IMR-90 (cell line): Measurements from ENCODE around the gene ANKRD65.
"Not testable (repeated sequence)": the region's sequence is repeated elsewhere in the genome, so short reads cannot be mapped to it uniquely, and the experiment has no call there.

Experiments used
- BHLHE40 ChIP-seq: fragments of 150-350 bp; IDR thresholded peaks from 2 replicates; pipeline ENCODE4 v1.6.1; 2016; ENCODE audit warnings: mild to moderate bottlenecking, low read depth, low read length
- CTCF ChIP-seq: conservative IDR thresholded peaks from 2 replicates; pipeline ENCODE4 v1.5.1; 2012; ENCODE audit warnings: mild to moderate bottlenecking, low read depth, low read length, improper control_type of control experiment
- ELK1 ChIP-seq: fragments of 150-350 bp; IDR thresholded peaks from 2 replicates; pipeline ENCODE4 v1.6.1; 2016; ENCODE audit warnings: low read depth, mild to moderate bottlenecking, low read length, moderate library complexity, borderline replicate concordance
- FOS ChIP-seq: fragments of 150-350 bp; IDR thresholded peaks from 2 replicates; pipeline ENCODE4 v1.6.1; 2016; ENCODE audit warnings: low read depth, low read length
- MAZ ChIP-seq: IDR thresholded peaks from 2 replicates; pipeline ENCODE4 v1.6.1; 2012; ENCODE audit warnings: low read depth, mild to moderate bottlenecking, low read length, improper control_type of control experiment, moderate library complexity, borderline replicate concordance
- MXI1 ChIP-seq: IDR thresholded peaks from 2 replicates; pipeline ENCODE4 v1.6.1; 2012; ENCODE audit warnings: low read depth, mild to moderate bottlenecking, low read length, moderate library complexity, borderline replicate concordance
- POLR2A ChIP-seq: IDR thresholded peaks from 2 replicates; pipeline ENCODE4 v1.6.1; 2012; ENCODE audit warnings: mild to moderate bottlenecking, low read depth, low read length
- RAD21 ChIP-seq: IDR thresholded peaks from 2 replicates; pipeline ENCODE4 v1.6.1; 2012; ENCODE audit warnings: low read length, improper control_type of control experiment
- RCOR1 ChIP-seq: IDR thresholded peaks from 2 replicates; pipeline ENCODE4 v1.6.1; 2012; ENCODE audit warnings: mild to moderate bottlenecking, low read length, improper control_type of control experiment; ENCODE audit not compliant: insufficient replicate concordance
- RFX5 ChIP-seq: IDR thresholded peaks from 2 replicates; pipeline ENCODE4 v1.8.0; 2012; ENCODE audit warnings: low read depth, mild to moderate bottlenecking, low read length, moderate library complexity
- SMC3 ChIP-seq: fragments of 150-350 bp; IDR thresholded peaks from 2 replicates; pipeline ENCODE4 v1.6.1; 2016; ENCODE audit warnings: low read depth, mild to moderate bottlenecking, antibody characterized with exemption, low read length, moderate library complexity
- USF2 ChIP-seq: fragments of 150-350 bp; IDR thresholded peaks from 2 replicates; pipeline ENCODE4 v1.6.1; 2017; ENCODE audit warnings: mild to moderate bottlenecking, antibody characterized with exemption, low read length, low read depth

- not testable (repeated sequence) for TF ChIP-seq POLR2A, CTCF, SMC3, USF2, ELK1, BHLHE40, RFX5, MAZ, RAD21, FOS, MXI1, RCOR1
Observed at GRCh38 chr1:1385339-1385738, 35.7 kb downstream of the ANKRD65 start.
